Fibroblast of lung (primary cell): ENCODE data around the gene RNF126.

Experiments used
- EZH2 ChIP-seq: IDR thresholded peaks from 2 replicates; pipeline ENCODE4 v1.5.1; 2012; ENCODE audit warnings: low read length, control low read depth, mild to moderate bottlenecking; ENCODE audit errors: missing control alignments
- TF ChIP-seq, protein P1 (sequence below), 2 donors: IDR thresholded peaks in 1 of 2; conservative IDR thresholded peaks in 1 of 2; 1 replicate in 1 of 2; 2 replicates in 1 of 2; pipeline ENCODE4 v1.5.1; 2011 to 2012; ENCODE audit warnings: low read length in 2 of 2, control low read depth in 1 of 2, inconsistent platforms in 1 of 2, low read depth in 1 of 2, mild to moderate bottlenecking in 1 of 2

DNA sequence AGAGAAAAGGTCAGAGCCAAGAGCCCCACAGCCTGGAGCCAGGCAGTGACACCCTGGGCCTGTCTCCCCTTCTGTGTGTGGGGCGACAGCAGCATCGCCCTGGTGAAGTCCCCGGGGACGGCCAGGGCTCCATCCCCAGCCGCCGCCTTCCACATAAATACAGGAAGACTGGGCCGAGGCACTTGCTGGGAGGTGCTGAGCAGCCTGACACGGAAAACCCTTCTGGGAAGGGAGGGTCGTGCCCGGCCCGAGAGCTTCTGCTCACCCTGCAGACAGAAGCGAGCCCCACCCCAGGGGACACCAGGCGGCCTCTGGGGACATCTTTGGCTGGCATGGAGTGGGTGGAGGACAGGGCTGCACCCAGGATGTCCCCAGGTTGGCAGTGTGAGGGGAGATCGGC lies 18.2 kb downstream of the RNF126 start:
- no peak for TF ChIP-seq EZH2
- TF ChIP-seq, protein P1, sequence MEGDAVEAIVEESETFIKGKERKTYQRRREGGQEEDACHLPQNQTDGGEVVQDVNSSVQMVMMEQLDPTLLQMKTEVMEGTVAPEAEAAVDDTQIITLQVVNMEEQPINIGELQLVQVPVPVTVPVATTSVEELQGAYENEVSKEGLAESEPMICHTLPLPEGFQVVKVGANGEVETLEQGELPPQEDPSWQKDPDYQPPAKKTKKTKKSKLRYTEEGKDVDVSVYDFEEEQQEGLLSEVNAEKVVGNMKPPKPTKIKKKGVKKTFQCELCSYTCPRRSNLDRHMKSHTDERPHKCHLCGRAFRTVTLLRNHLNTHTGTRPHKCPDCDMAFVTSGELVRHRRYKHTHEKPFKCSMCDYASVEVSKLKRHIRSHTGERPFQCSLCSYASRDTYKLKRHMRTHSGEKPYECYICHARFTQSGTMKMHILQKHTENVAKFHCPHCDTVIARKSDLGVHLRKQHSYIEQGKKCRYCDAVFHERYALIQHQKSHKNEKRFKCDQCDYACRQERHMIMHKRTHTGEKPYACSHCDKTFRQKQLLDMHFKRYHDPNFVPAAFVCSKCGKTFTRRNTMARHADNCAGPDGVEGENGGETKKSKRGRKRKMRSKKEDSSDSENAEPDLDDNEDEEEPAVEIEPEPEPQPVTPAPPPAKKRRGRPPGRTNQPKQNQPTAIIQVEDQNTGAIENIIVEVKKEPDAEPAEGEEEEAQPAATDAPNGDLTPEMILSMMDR (conservative IDR thresholded peaks at IDR 0.05 in 1 of 2, IDR thresholded peaks at IDR 0.05 in 1 of 2; ENCODE audit: low read depth in 1 of 2, low read length in 2 of 2) = no peak
